GM13977 (cell line): ENCODE data around the gene TSHR.

Source experiments
- DNase-seq: peaks from one replicate; pipeline ENCODE4 v3.0.0; 2012; ENCODE audit warnings: low spot score
- CTCF ChIP-seq: IDR thresholded peaks from 2 replicates; pipeline ENCODE4 v1.5.1; 2012; ENCODE audit warnings: mild to moderate bottlenecking, control low read depth; ENCODE audit not compliant: insufficient read depth; ENCODE audit errors: extremely low read depth, missing control alignments
- in situ Hi-C: fragments of 300-500 bp; cut with MboI; formaldehyde crosslinking; loops from one replicate; pipeline ENCODE4 v1.12.0; 2022; ENCODE audit warnings: low sequenced_read_pairs, low pct_unique_long_range_greater_than_20kb, mixed read lengths, inconsistent platforms; ENCODE audit not compliant: unreplicated experiment

Gene TSHR

DNA sequence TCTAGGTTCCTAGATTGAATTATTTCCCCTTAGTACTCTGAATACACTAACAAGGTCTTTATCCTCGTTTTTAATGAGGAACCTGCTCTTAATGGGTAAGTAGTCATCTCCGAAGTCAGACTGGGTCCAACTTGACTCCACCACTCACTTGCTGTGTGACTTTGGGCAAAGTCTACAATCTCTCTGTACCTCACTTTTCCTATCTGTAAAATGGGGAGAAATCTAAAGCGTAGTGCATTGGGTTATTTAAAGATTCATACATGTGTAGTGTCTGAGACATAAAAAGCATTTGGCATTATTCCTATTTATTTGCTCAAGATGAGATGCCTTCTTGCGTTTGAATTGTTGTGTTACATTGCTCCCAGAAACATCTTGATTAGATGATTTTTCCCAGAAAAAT is 213.8 kb downstream of the TSHR start:
- no peak for TF ChIP-seq CTCF
- DNase-seq, result no peak
- in situ Hi-C loops, result loop anchor here (10.0 kb wide), 1 partner anchor 184 kb away; no protein-coding TSS in a partner anchor

GRCh38 chr14:81169711-81170103 is 214.3 kb downstream of the TSHR start:
- no peak for DNase-seq

DNA sequence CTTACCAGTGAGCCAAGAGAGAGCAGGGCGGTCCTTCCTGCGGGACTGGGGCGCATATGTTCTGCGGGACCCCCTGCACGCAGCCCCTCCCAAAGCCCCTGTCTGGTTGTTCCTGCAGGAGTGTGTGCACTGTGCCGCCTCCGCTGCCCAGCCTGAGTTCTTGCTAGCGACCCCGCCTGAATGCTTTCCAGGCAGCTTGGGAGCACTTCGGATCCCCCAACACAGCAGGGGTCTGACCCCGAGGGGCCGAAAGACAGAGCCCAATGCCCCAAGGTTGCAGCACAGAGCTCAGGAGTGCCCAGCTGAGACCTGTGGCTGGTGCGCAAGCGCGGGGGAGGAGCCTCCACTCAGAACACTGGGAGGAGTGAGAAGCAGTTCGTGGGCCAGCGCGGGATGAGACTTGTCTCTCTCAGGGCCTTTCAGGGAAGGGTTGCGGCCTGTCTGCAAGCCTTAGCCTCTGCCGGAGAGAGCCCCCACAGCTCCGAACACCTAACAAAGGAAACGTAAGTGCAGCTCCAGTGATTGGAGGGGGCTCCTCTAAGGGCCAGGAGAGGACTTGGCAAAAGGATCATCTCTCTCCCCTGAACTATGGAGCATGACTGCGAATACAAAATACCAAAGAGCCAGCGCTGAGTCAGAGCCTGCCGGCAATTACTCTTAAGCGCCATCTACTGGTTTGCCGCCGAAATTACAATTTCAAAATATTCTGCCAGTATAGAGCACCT is 214.8 kb downstream of the TSHR start:
- in situ Hi-C loops, result no loop called here
- peak; percentile 77 for DNase-seq
- peak; percentile 79 for TF ChIP-seq CTCF

More at GRCh38 chr14:81169711-81170103, 214.3 kb downstream of the TSHR start:
- TF ChIP-seq CTCF, result no peak
- in situ Hi-C loops, result loop anchor here (10.0 kb wide), 1 partner anchor 185 kb away; no protein-coding TSS in a partner anchor

DNA sequence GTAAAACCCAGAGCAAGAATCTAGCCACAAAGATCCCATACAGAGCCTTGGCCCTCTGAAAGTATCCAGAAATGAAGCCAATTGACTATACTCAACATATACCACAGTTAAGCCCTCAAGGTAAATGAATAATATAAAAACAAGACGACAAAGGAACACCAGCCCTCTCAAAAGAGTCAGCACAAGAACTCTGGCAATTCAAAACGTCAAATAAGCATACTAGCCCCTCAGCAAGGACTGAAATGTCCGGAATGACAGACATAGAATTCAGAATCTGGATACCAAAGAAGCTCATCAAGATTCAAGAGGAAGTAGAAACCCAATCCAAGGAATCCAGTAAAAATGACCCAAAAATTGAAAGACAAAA is 215.4 kb downstream of the TSHR start:
- DNase-seq, result no peak
- in situ Hi-C loops, result no loop called here
- no peak for TF ChIP-seq CTCF

DNA sequence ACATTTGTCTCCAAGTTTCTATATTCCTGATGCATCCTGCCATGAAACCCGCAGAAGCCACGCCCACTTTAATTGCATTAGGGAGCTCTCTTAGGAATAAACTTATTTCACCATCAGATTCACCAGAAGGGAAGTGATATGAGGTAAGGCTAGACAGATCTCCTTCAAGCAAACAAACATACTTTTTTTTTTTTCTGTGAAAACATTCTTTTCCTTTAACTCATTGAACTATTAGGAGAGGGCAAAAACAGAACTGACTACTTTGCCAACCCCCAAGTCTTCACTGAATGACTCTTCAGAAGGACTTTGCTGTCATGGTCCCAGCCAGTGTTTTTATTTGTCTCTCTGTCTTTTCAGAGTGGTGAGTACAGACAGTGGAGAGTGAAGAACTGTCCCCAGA is 216.9 kb downstream of the TSHR start:
- in situ Hi-C loops, result no loop called here
- no peak for TF ChIP-seq CTCF
- no peak for DNase-seq

DNA sequence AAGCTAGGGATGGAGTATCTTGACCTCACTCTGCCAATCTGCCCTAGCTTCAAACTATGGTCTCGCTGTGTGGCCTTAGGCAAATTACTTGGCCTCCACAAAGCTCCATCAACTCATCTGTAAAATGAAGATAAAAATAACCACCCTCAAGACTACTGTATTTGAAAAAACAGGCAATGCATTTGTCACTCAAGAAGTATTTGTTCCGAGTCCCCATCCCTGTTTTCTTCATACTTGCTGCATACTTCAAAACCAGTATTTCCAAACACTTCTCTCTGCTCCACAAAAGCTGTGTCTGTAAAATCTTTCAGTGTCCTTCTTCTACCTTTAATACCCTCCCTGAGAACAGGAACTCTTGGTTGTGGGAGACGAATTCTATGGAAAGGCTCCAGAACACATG is 217.5 kb downstream of the TSHR start:
- TF ChIP-seq CTCF, result no peak
- no peak for DNase-seq
- in situ Hi-C loops, result no loop called here
